Thymus (tissue), 11 donors: ENCODE results near the gene FAM120B. TPM values are rescaled to one million over a fixed set of nuclear protein-coding genes. Genes with fewer than 3 reads are reported as not detected.

Experiments
- DNase-seq, 9 donors: peaks; one replicate each; pipeline ENCODE4 v3.0.0-alpha.2; 2013; ENCODE audit warnings: low spot score in 9 of 9, low read depth in 6 of 9, missing footprints in 1 of 9
- H3K27ac ChIP-seq, 2 donors: one replicate each; pipeline ENCODE4 v1.5.1; 2013; ENCODE audit warnings: control low read depth in 1 of 2, low read depth in 1 of 2, low read length in 1 of 2, mild to moderate bottlenecking in 1 of 2, moderate library complexity in 1 of 2
- H3K27me3 ChIP-seq, 2 donors: one replicate each; pipeline ENCODE4 v1.5.1; 2013; ENCODE audit warnings: low read length in 1 of 2; ENCODE audit not compliant: control insufficient read depth in 2 of 2, insufficient read depth in 1 of 2
- H3K36me3 ChIP-seq, 2 donors: one replicate each; pipeline ENCODE4 v1.5.1; 2013; ENCODE audit warnings: low read length in 1 of 2, mild to moderate bottlenecking in 1 of 2, moderate library complexity in 1 of 2; ENCODE audit not compliant: control insufficient read depth in 2 of 2, insufficient read depth in 2 of 2
- H3K4me1 ChIP-seq, 2 donors: one replicate each; pipeline ENCODE4 v1.5.1; 2013; ENCODE audit warnings: low read length in 2 of 2; ENCODE audit not compliant: control insufficient read depth in 2 of 2, insufficient read depth in 2 of 2
- H3K4me3 ChIP-seq, 2 donors: one replicate each; pipeline ENCODE4 v1.5.1; 2013; ENCODE audit warnings: low read length in 2 of 2, control low read depth in 1 of 2, mild to moderate bottlenecking in 1 of 2
- H3K9me3 ChIP-seq, 2 donors: one replicate each; pipeline ENCODE4 v1.5.1; 2013; ENCODE audit warnings: low read length in 1 of 2, mild to moderate bottlenecking in 1 of 2; ENCODE audit not compliant: control insufficient read depth in 2 of 2, insufficient read depth in 1 of 2
- WGBS: extraction: QIAGEN DNeasy Blood & Tissue Kit; methylation state at CpG from one replicate; pipeline ENCODE4 v1.1.7; 2013; 5-methylcytosine and 5-hydroxymethylcytosine counted together
- polyA plus RNA-seq: library from polyadenylated mRNA; stranded (reverse); fragments of 200-250 nt; gene quantifications from one replicate; pipeline ENCODE4 v1.2.3, GENCODE V29; 2013
- total RNA-seq: library from RNA; stranded (reverse); fragments of 120-200 nt; gene quantifications from one replicate; pipeline ENCODE4 v1.2.4, GENCODE V29; 2013
- donor health status: healthy.

Gene FAM120B
- total and polyA plus RNA-seq, 2 donors: 12.1 to 13.6 TPM

DNA sequence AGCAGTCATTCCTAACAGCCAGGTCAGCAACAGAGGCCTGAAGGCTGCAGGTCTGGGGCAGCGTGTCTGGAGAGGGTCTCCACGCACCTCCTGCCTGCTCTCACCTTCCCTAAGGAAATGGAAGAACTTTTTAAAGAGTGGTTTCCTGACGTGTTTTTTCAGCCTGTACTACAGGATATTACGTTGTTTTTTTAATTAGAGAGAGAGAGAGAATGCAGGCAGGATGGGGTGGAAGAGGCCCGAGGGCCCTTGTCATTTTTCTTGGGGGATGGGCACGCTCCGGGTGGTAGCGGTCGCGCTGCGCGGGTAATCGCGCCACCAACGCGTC lies 17.7 kb upstream of the FAM120B start:
- H3K27me3 ChIP-seq: peaks cover 67 to 99% of the 10 kb centered on the region in 2 donors
- WGBS: 6% methylated on average over 16 of the region's 16 CpGs
- H3K36me3 ChIP-seq: no peaks in the 10 kb centered on the region
- DNase-seq: no peak
- H3K4me1 ChIP-seq: peaks cover 7 to 41% of the 10 kb centered on the region in 2 donors
- no peaks in the 10 kb centered on the region for H3K9me3 ChIP-seq
- peak overlapping the region in 1 of 2 donors; percentile 75 for H3K4me3 ChIP-seq
- H3K27ac ChIP-seq: no peak overlapping the region

DNA sequence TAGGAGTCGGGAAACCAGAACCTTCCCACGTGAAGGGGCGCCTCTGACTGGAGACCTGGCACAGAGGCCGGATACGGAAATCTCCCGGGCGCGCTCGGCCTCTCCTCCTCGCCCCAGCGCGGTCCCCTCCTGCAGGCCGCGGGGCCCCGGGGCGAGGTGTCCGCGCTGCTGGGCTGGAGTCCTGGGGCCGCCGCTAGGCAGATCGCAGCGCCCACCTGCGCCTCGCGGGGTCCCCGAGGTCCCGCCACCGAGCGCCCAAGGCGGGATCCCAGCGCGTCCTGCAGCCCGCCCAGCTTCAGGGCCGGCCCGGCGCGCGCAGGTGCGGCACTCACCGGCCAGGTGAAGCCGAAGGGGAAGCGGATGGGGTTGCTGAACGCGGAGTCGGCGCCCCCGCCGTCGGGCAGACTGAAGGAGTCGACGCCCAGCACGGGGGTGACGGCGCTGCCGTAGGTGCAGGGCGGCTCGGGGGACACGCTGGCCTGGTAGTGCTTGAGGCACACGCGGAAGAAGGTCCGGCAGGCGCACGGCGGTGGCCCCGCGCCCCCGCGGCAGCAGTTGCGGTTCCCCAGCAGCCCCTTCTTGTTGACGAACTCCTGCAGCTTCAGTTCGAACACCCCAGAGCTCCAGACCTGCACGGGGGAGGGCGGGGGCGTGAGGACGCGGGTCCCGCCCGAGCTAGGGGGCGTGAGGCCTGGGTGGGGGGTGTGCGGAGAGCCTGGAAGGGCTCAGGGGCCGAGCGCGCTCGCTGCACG lies 17.2 kb upstream of the FAM120B start:
- Histone ChIP-seq H3K4me3 (peak overlapping the region; percentile 27 to 75), H3K9me3 (no peaks in the 10 kb centered on the region), H3K27me3 (peaks cover 73 to 100% of the 10 kb centered on the region in 2 donors), H3K4me1 (peaks cover 7 to 46% of the 10 kb centered on the region in 2 donors), H3K27ac (no peak overlapping the region), H3K36me3 (no peaks in the 10 kb centered on the region)
- DNase-seq: no peak
- WGBS: 1% methylated on average over 85 of the region's 85 CpGs

DNA sequence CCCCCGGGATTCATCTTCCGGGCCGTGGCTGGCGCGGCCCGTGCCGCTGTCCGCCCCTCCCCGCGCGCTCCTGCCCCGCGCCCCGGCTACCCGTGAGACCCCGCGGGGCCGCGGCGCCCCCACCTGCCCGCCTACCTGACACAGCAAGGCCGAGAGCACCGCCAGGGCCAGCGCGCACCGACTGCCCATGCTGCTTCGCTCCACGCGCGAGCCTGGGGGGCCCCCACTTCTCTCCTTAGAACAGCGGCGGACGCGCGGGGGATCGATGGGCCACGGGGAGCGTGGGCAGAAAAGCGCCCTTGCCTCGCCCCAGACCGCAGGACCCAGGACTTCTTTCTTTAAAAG lies 16.6 kb upstream of the FAM120B start:
- Histone ChIP-seq H3K4me1 (peaks cover 7 to 49% of the 10 kb centered on the region in 2 donors), H3K27me3 (peaks cover 75 to 100% of the 10 kb centered on the region in 2 donors), H3K36me3 (no peaks in the 10 kb centered on the region), H3K9me3 (no peaks in the 10 kb centered on the region), H3K27ac (no peak overlapping the region), H3K4me3 (peak overlapping the region; percentile 60 to 75)
- WGBS: under 1% methylated on average over 41 of the region's 41 CpGs
- no peak for DNase-seq

GRCh38 chr6:170290296-170291128 lies 16.0 kb upstream of the FAM120B start, which contains the start of gene DLL1:
Gene DLL1 (minus strand): TSS chr6:170291078. CDS start chr6:170290139, 939 bp downstream.
- no peaks in the 10 kb centered on the region for H3K9me3 ChIP-seq

DNA sequence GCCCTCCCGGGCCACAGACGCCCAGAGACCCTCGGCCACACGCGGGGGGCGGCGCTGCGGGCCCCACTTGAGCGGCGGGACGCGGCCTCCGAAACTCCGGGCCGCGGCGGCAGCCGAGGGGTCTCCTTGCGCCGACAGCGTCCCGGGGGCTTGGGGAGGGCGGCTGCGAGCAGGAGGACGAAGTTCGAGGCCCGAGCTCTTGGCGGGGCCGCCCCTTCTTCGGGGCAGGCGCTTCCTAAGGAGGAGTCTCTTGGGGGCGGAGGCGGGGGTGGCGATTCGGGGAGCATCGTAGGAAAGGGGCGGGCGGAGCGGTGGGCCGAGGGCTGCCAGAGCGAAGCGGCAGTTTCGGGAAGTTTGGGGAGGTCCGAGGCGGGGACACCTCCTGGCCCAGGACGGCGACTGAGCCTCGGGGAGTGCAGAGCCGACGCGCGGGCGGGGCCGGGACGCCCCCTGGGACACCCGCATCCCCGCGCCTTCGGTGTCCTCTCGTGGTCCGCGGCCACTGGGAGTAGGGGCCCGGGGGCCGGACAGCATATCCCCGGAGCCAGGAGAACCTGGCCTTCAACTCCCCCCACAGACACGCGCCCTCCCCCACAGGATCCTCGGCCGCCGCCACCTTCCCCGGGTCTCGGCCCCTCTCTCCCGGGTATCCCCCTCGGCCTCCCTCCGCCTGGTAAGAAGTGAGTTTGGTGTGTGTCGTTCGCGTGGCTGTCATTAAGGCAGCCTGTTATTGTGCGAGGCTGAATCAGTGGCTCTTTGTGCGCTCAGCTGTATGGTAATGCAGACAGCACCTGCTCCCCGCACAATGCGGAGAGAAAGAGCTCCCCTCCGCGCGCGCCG lies 15.1 kb upstream of the FAM120B start:
- Histone ChIP-seq H3K4me1 (peaks cover 21 to 57% of the 10 kb centered on the region in 2 donors), H3K9me3 (no peaks in the 10 kb centered on the region), H3K27me3 (peaks cover 84 to 100% of the 10 kb centered on the region in 2 donors), H3K27ac (no peak overlapping the region), H3K36me3 (no peaks in the 10 kb centered on the region), H3K4me3 (peak overlapping the region in 1 of 2 donors; percentile 75)
- peak in 1 of 9 donors; percentile 59 for DNase-seq
- 1% methylated on average over 87 of the region's 87 CpGs for WGBS

More at GRCh38 chr6:170290296-170291128, 16.0 kb upstream of the FAM120B start, which contains the start of gene DLL1:
- WGBS: under 1% methylated on average over 83 of the region's 83 CpGs
- peak within 1 kb of the TSS; percentile 60 to 75 for H3K4me3 ChIP-seq
- H3K4me1 ChIP-seq: peaks cover 11 to 53% of the 10 kb centered on the region in 2 donors
- H3K36me3 ChIP-seq: no peaks in the 10 kb centered on the region
- peak in 1 of 9 donors; percentile 51 for DNase-seq
- no peak within 1 kb of the TSS for H3K27ac ChIP-seq
- peaks cover 81 to 100% of the 10 kb centered on the region in 2 donors for H3K27me3 ChIP-seq

DNA sequence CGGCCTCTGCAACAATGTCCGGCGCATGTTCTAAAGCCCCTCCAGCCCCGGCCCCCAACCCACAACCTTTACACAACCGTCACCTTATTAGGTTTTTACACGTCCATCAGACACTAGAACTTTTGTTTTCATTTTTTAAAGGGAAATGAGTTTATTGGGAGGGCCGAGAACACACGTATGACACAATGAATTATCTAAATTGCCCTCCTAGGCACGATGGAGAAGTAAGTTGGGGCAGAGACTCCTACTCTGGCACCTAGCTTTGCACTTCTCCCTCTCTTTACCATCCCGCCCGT lies 14.5 kb upstream of the FAM120B start:
- Histone ChIP-seq H3K27me3 (peaks cover 89 to 100% of the 10 kb centered on the region in 2 donors), H3K9me3 (peaks cover 0 to 4% of the 10 kb centered on the region in 2 donors), H3K4me1 (peaks cover 26 to 59% of the 10 kb centered on the region in 2 donors), H3K36me3 (no peaks in the 10 kb centered on the region), H3K27ac (no peak overlapping the region), H3K4me3 (no peak overlapping the region)
- WGBS: 2% methylated on average over 11 of the region's 11 CpGs
- DNase-seq: no peak

- Histone ChIP-seq H3K27ac (no peak overlapping the region), H3K9me3 (peaks cover 0 to 7% of the 10 kb centered on the region in 2 donors), H3K4me3 (no peak overlapping the region), H3K36me3 (no peaks in the 10 kb centered on the region), H3K4me1 (peaks cover 28 to 59% of the 10 kb centered on the region in 2 donors), H3K27me3 (peaks cover 89 to 100% of the 10 kb centered on the region in 2 donors)
- WGBS: 6% methylated on average over 13 of the region's 13 CpGs
- no peak for DNase-seq
These were observed 14.0 kb upstream of the FAM120B start for GRCh38 chr6:170292407-170293158.
